HG02610 (cell line): ENCODE data around the gene ATP13A5.

Experiments
- ATAC-seq: cut with Tn5 transposase; IDR thresholded peaks from one replicate; pipeline ENCODE4 v1.9.1; 2021; ENCODE audit warnings: mild to moderate bottlenecking, moderate library complexity; ENCODE audit not compliant: unreplicated experiment

Gene ATP13A5

DNA sequence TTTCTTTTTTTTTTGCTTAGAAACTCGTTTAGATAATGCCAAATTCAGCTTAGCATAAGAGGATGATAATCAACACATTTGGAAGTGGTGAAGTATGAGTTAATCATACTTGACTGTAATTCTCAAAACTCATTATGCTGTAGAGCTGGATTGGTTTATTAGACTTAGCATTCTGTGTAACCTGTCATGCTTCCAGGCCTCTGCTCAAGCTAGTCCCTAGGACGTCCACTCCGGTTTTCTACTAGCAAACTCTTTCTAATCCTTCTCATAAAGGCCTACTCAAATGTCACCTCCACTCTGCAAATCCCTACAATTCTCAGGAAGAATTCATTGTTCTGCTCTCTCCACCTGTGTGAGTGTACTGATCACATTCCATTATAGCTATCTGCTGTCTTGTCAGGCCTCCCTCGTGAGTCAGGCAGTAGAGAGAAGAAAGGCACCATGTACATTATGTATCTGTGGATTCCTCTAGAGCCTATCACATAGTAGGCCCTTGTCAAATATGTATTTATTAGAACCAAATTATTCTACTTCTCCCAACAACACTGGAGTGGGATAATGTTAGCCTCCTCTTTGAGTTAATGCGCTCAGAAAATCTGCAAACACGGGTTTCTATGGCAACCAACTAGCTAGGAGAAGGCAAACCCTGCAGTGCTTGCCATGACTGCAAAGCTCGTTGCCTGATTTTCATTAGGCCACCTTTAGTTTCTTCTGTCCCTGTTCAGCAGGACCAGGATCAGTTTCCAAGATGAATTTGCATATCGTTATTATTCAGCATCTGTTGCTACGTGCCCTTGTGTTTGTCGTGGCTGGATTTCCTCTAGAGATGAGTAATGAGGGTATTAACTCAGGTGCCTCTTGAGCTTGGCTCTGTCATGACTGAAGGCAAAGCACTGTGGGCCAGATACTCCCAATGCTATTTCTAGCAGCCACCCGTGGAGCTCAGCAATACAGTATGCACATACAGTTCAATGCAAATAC, 30.7 kb downstream of the ATP13A5 start:
- ATAC-seq = peak; percentile 76

DNA sequence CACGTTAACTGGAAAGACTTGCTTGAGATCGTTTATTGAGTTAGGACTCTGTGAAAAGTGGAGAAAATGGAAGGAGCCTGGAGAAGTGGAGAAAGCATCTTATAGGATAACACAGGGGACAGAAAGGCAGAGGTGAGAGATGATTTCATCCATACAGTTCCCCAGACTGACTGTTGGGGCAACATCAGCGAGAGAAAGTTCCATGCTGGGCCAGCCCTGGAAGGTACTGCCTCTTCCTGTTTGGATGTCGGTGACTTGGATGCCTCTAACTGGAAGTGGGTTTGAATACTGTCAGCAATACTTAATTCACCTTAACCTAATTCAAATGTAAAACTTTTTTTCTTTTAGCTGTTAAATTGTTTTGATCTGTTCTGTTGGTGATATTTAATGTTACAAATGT, 32.3 kb downstream of the ATP13A5 start:
- ATAC-seq = no peak

DNA sequence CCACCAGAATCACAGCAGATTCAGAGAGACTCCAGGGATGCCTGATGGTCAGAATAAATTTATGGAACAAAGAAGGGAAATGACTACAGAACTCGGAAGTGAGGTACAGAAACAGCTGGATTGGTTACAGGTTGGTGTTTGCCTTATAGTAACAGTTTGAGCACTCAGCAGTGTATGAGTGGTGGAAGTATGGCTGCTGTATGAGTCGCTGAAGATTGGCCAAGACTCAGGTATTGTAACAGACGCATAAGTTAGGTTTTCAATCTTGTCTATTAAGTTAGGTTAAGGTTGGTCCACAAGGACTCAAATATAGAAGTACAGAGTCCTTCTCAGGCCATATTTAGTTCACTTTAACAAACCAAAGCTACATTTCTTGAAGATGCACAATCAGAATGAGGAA, 33.1 kb downstream of the ATP13A5 start:
- no peak for ATAC-seq

DNA sequence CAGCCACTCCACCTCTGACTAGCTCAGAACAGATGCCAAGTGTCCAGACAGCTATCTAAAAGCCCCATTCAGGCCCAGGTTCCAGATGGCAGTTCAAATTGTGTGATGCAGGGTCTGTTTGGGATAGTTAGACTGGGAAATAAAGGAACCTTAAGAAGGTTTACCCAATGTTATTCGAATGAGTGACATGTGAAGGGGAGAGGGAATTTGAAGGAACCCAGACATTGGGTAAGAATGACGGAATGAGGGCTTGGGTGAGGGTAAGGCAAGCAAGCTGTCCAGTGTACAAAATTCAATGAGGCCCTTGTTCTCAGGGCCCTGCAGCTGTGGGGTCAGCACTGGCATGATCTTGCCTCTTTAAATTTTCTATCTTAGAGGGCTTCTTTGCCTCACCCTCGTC, 34.1 kb downstream of the ATP13A5 start:
- ATAC-seq = no peak

DNA sequence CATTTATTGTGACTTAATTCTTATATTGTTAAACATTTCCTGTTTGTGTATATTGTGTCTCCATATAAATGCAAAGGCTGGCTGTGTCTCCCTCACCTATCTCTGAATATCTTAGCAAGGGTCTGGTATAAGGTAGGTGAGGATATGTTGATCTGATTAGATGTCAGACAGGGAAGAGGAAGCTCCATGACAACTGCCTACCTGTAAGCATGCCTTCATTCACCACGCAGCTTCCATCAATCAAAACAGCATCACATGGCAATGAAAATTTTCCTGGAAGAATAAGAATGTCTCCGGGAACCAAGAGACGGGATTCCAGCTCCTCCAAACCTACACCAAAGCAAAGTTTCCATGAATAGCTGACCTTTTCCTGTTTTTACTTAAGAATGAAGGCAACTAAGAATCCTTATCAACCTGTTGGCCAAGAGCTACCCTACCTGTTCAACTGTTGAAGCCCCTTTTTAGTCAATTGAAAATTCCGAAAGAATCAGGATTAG, 34.8 kb downstream of the ATP13A5 start:
- ATAC-seq = no peak

DNA sequence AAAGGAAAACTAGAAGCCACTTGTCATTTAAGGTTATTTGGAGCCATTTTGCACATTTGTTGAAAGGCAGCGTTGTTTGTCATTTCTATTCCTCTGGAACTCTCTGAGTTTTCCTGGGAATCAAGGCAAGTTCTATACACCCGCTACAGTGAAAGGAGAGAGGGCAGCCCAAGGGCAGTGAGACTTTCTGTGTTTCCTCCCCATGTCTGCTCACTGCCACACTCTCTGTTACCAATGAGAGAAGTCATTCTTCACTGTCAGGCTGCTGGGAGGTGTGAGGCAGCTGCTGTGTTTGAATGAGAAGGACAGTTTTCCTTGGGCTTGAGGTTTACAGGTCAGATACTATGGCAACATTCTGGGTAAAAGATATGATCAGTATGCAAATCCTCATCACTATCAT, 36.0 kb downstream of the ATP13A5 start:
- no peak for ATAC-seq

DNA sequence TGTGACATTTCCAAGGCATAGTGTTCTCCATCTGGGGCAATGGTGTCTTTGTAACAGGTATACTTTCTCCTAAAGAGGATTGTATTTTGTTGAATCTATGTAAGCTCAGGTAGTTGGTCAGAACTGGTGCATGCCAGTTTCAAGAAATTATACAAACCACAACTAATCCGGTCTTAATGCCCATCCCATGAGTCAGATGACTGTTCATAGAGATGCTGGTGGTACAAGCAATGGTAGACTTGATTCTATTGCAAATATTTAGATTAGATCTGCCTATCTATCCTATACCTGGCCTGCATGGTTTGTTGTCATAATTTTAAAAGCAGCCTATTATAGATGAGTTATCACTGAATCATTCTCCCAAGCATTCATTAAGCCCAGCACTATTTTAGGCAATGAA, 43.5 kb downstream of the ATP13A5 start:
- ATAC-seq = no peak

DNA sequence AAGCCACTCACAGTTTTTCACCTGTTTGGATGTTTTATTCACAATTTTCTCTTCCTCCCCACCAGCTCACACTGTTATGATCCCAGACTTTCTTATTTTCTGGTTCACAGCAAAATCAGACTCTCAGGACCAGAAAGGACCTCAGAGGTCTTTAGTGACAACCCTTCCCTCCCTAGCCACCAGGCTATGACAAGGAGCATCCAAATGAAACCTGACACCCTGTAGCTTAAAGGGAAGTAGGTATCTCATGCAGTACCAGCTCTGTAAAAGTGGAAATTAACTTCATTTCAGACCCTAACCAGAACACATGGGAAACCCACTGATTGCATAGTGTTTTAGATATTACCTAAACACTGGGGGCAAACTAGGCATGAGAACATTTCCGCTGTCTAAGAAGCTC, 45.3 kb downstream of the ATP13A5 start:
- ATAC-seq = no peak

DNA sequence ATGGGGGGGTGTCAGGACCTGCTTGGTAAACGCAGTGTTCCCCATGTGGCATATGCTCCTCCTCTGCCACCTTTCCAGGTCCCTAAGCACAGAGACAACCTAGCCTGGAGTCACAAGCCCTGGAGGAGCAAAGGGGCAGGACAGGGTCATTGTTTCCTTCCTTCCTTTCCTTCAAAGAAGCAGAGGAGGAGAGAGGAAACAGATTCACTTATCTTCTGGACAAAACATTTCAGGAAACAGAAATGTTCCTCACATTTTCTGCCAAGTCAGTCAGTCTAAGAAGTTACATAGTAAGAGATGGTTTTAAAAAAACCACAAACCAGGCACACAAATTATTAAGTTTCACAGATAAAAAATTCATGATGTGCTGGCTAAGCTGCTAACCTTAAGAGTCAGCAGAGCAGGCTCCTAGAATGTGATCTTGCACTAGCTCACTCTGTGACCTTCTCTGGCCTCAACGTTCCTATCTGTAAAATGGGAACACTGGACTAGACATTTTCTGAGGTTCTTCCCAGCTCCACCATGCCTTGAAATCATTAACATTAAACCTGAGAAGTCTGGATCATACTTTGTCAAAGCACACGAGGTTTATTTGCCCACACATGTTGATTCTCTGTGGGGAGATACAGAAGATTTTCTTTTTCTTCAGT, 47.9 kb downstream of the ATP13A5 start:
- ATAC-seq = no peak

DNA sequence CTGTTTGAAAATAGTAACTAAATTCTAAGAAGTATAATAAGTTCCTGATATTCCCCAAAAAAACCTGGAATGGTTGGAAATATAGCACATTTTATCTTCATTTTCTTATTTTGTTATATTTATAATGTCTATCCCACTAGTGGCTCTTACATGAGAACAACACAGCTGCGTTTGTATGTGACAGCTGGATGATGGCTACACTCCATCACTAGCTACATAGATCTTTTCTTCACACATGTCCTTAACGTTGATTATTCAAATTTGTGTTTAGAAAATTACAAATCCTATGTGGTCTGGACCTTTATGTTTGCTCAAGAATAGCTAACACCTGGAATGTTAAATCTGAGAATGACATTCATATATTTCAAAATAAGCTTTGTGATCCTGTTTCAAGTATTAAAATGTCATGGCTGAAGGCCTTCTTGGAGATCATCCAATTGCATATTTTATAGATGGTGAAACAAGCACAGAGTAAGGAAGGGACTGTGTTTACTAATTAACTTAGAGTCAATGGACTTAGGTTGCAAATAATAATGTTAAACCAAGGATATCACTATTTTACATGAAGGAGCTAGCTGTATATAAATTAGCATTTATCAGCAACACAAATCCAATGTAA, 60.8 kb downstream of the ATP13A5 start:
- no peak for ATAC-seq

DNA sequence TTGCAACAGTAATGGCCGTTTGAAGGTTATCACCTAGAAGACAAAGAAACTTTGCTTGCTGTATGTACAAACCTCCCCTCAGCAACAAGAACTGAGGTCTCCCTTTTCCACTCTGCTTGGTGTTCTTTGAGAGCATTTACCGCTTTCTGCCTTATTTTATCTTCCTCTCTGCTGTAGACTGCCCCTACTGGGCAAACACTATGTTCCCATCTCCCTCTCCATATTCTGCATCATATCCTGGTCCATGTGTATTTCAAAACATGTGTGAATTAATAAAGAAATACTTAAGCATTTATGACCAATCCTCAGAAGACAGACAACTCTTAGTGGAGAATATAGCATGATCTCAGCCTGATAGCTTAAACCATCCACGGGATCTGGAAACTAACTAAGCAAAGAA, 64.4 kb downstream of the ATP13A5 start:
- ATAC-seq = no peak

DNA sequence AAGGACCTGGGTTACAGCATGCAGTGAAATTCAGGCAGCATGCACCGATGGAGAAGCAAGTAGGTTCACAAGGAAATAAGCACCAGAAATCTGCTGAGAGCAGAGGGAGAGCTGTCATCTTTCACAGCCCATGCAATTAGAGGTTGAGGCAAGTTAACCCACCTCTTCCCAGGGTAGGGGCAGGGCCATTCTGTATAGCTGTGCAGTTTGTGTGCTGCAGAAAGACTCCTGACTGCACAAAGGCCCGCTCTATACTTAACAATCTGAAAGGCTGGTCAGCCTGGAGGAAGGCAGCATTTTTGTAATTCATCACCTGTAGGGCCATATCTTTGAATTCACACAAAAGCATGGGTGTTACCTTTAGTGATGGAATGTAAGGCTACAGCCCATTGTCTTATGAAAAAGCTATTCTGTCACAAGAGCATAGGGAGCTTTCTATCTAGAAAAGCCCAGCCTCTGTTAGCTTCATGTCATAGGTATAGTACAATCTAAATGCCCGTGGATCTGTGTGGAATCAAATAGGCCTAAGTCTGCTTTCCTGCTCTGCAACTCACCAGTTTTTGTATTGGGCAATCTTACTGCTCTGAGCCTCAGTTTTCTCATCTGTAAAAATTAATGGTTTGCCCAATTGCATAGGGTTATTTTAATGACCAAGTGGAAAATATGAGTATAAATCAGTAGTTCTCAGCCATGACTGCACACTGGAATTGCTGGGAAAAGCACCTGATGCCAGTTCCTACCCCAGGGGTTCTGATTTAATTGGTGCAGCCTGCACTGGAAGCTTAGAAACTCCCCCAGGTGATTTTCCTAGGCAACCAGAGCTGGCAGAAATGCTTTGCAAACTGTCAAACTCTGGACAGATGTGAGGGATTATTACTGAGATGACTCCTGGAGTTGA, 65.2 kb downstream of the ATP13A5 start:
- ATAC-seq = no peak

DNA sequence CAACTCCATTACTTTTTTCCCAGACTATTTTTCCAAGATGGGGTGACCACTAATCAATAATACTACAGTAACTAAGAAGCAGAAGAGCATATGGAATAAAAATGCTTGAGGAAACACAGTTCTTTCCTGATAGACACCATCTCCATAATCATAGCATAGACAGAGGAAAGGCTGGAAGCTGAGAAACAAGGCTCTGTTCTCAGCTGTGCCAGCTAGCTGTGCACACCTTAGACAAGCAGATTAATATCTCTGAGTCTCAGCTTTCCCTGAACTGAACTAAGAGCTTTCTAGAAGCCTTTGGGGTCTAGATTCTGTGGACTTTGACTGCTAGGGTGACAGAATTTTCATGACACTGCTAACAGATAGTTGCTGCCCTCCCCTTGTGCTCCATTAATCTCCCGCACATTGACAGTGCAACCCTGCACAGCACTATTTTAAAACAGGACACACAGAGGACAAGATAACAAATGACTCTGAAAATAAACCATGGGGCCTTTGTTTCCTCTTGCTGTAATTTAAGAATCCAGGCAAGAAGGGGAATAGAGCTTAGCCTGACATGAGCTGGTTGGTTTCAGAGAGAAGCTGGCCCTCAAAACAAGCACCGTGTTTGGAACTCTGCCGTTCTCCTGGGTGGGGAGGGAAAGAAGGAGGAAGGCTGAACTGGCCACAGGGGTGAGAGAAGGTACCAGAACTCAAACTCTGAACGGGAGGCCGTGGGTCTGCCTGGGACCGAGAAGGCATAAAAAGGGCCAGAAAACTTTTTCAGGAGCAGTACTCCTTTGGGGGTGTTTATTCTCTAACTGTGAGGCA, 67.4 kb downstream of the ATP13A5 start:
- ATAC-seq = no peak

DNA sequence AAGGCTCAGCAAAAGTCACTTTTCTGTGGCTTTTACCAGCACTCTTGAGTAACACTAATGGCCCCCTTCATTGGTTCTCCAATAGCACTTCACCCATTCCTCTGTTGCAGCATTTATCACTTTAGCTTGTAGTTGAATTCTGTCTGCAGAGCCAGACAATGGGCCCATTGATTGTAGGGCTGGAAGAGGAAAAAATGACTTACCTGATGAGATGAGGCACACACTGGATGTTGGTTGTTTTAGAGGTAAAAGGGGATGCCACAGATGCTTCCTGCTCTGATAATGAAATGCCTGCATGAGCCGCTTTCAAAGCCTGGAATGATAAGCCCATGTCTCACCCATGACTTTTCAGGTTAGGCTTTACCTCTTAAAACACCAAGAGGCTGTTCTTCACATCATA, 73.2 kb downstream of the ATP13A5 start:
- no peak for ATAC-seq

DNA sequence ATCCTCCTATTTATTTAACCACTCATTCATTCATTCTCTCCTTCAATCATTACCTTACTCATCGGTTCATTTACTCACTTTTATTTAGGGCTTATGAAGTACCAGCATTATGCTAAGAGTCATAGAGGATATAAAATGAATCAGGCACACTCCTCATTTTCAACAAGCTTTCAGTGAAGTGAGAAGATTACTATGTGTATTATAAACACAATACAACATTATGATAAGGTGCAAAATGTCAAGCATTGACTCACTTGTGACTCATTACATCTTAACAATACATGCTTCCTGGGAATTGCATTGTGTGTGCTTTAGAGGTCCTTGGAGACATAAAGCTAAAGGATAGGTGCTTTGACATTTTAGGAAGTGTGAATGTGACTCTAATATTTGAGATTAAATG, 77.1 kb downstream of the ATP13A5 start:
- no peak for ATAC-seq

DNA sequence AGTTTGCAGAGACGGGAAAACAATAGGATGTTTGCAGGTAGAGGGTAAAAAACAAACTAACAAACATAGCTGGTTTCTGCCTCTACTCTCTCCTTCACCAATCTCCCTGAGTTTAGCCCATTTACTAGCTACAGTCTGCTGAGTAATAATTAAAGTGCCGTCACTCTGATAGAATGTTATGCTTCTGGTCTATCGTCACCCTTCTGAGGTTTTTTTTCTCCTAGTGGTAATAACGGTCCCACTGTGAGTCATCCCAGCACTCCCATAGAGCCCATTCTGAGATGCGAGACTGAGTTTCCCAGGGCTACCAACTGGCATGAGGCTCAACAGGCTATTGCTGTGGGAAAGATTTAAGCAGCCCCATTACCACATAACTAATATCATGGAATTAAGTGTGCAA, 81.1 kb downstream of the ATP13A5 start:
- ATAC-seq = no peak

DNA sequence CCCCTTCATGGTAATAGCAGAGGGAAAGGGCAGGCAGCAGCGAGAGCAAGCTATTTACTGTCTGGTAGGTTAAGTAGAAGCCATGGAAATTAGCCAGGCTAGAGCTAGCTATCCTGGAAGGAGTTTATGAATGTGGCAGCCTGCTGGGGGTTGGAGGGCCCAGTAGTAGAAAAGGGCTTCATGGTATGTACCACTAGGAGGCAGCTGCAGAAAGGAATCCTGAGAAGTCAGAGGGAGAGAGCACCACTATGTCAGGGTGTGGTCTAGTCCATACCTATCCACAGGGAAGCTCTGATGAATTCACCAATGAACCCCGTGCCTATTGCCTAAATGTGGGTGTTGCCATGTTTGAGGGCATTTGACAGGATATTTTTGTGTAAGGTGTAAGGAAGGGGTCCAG, 82.6 kb downstream of the ATP13A5 start:
- ATAC-seq = no peak

DNA sequence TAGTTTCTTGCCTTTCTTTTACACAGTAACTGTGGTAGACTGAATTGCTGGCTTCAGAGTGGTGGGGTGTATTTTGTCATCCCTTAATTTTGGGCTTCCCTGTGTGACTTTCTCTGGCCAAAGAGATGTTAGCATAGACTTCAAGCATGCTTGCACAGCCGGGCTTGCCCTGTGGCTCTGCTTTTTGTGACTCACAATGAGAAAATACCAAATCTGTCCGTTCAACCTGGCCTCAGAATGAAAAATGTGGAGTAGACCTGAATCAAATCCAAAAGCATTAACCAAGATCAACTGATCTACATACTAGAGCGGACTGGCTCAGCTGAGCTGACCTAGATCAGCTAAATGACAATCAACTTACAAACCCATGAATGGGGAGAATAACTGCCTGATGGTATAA, 86.2 kb downstream of the ATP13A5 start:
- ATAC-seq = no peak

DNA sequence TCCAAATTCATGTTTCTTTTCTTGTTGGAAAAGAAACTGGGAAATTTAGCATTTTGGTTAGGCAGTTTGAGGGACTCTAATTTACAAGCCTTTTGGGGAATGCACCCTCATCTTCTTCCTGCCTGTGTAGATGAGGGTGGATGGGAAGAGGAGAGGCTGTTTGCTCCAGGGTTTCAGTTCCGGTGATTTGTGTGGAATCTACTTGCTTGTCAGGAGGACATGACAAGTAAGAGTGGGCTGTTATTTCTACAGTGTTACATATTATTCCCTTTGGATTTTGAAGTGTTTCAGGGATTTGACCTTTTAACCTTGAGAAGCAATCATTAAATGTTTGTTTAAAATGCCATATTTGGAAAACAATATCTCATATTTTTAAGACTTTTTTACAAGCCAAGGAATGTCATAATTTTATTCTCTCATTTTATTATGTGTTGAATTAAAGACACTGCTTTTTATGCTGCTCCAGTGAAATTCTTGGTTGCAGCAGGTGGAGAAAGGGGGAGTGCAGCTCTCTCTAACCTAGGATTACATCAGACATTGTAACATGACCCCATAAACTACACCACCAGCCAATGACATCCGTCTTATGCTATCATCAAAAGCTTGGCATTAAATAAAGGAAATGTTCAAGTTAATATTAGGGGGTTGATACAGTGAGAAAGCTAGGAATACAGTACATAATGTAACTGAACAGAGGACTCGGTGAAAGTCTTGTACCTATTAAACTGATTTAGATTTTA, 107.3 kb downstream of the ATP13A5 start:
- no peak for ATAC-seq
